Chondrocyte (in vitro differentiated cells): ENCODE results near the gene RET. TPM values are rescaled to one million over a fixed set of nuclear protein-coding genes. Genes with fewer than 3 reads are reported as not detected.

Experiments
- DNase-seq: peaks from one replicate; pipeline ENCODE4 v3.0.0; 2021; ENCODE audit warnings: mixed read lengths, low spot score
- H3K27ac Mint-ChIP-seq: one replicate; pipeline ENCODE4 v1.8.0; 2021; ENCODE audit warnings: mild to moderate bottlenecking, moderate library complexity, mixed read lengths; ENCODE audit not compliant: unreplicated experiment
- H3K27me3 Mint-ChIP-seq: 2 replicates; pipeline ENCODE4 v1.8.0; 2021; ENCODE audit warnings: low read depth, mixed read lengths
- H3K36me3 Mint-ChIP-seq: 2 replicates; pipeline ENCODE4 v1.8.0; 2021; ENCODE audit warnings: low read depth, mixed read lengths
- H3K4me1 Mint-ChIP-seq: 2 replicates; pipeline ENCODE4 v1.8.0; 2021; ENCODE audit warnings: low read depth, mild to moderate bottlenecking, mixed read lengths
- H3K4me3 Mint-ChIP-seq: one replicate; pipeline ENCODE4 v1.8.0; 2021; ENCODE audit warnings: mild to moderate bottlenecking, moderate library complexity, mixed read lengths; ENCODE audit not compliant: unreplicated experiment
- H3K9me3 Mint-ChIP-seq: 2 replicates; pipeline ENCODE4 v1.8.0; 2021; ENCODE audit warnings: low read depth, mixed read lengths
- CTCF ChIP-seq: fragments of 200-600 bp; sonication (generic); IDR thresholded peaks from 2 replicates; pipeline ENCODE4 v1.5.0; 2021; ENCODE audit warnings: antibody characterized with exemption, mild to moderate bottlenecking, moderate library complexity
- total RNA-seq: library from RNA; stranded (reverse); gene quantifications from 3 replicates; pipeline ENCODE4 v1.2.1, GENCODE V29; 2021

RET gene
- total RNA-seq, 1 donor from 2014 or later: 0.12 TPM

- H3K36me3 Mint-ChIP-seq: no peaks in the 10 kb centered on the region
- no peaks in the 10 kb centered on the region for H3K9me3 Mint-ChIP-seq
- no peak overlapping the region for H3K27ac Mint-ChIP-seq
- no peak for TF ChIP-seq CTCF
- no peak for DNase-seq
- no peak overlapping the region for H3K4me3 Mint-ChIP-seq
- peaks cover 3% of the 10 kb centered on the region for H3K4me1 Mint-ChIP-seq
- H3K27me3 Mint-ChIP-seq: peaks cover 33% of the 10 kb centered on the region
Measured at GRCh38 chr10:43100366-43100765, 23.5 kb downstream of the RET start.

GRCh38 chr10:43102063-43102828 is 25.4 kb downstream of the RET start:
- no peak overlapping the region for H3K4me3 Mint-ChIP-seq

GRCh38 chr10:43105102-43105955 is 28.5 kb downstream of the RET start:
- peaks cover 3% of the 10 kb centered on the region for H3K4me1 Mint-ChIP-seq
- no peak for DNase-seq
- peak; percentile 100 for TF ChIP-seq CTCF

More at GRCh38 chr10:43102063-43102828, 25.4 kb downstream of the RET start:
- Mint-ChIP-seq H3K9me3 (no peaks in the 10 kb centered on the region), H3K27me3 (peaks cover 27% of the 10 kb centered on the region), H3K27ac (no peak overlapping the region), H3K36me3 (no peaks in the 10 kb centered on the region), H3K4me1 (peaks cover 3% of the 10 kb centered on the region)
- no peak for TF ChIP-seq CTCF
- DNase-seq: no peak

GRCh38 chr10:43105956-43106229 is 29.0 kb downstream of the RET start:
- no peak for TF ChIP-seq CTCF
- Mint-ChIP-seq H3K9me3 (no peaks in the 10 kb centered on the region), H3K36me3 (no peaks in the 10 kb centered on the region), H3K27ac (no peak overlapping the region), H3K27me3 (peaks cover 14% of the 10 kb centered on the region), H3K4me1 (peaks cover 3% of the 10 kb centered on the region), H3K4me3 (no peak overlapping the region)
- no peak for DNase-seq

More at GRCh38 chr10:43105102-43105955, 28.5 kb downstream of the RET start:
- H3K27ac Mint-ChIP-seq: no peak overlapping the region
- H3K36me3 Mint-ChIP-seq: no peaks in the 10 kb centered on the region
- no peaks in the 10 kb centered on the region for H3K9me3 Mint-ChIP-seq
- H3K27me3 Mint-ChIP-seq: peaks cover 14% of the 10 kb centered on the region
- H3K4me3 Mint-ChIP-seq: peak overlapping the region; percentile 71

GRCh38 chr10:43106256-43107091 is 29.6 kb downstream of the RET start:
- peaks cover 14% of the 10 kb centered on the region for H3K27me3 Mint-ChIP-seq
- TF ChIP-seq CTCF: no peak
- no peak overlapping the region for H3K4me3 Mint-ChIP-seq
- H3K4me1 Mint-ChIP-seq: peaks cover 3% of the 10 kb centered on the region
- no peaks in the 10 kb centered on the region for H3K9me3 Mint-ChIP-seq
- no peaks in the 10 kb centered on the region for H3K36me3 Mint-ChIP-seq
- no peak for DNase-seq
- no peak overlapping the region for H3K27ac Mint-ChIP-seq
